NB4 (cell line): ENCODE results near the gene SLC25A36.
A peak's percentile ranks its signal among the peaks of the same experiment; 100 is the strongest.
"Not testable (repeated sequence)": the region's sequence is repeated elsewhere in the genome, so short reads cannot be mapped to it uniquely, and the experiment has no call there.

Experiments used
- DNase-seq: peaks from one replicate; pipeline ENCODE4 v3.0.0; 2010; ENCODE audit warnings: low read depth
- H3K4me3 ChIP-seq: one replicate; pipeline ENCODE4 v1.5.1; 2011; ENCODE audit warnings: mild to moderate bottlenecking, low read depth, low read length, moderate library complexity
- CTCF ChIP-seq: IDR thresholded peaks from one replicate; pipeline ENCODE4 v1.5.1; 2012; ENCODE audit warnings: low read depth, low read length
- MAX ChIP-seq: IDR thresholded peaks from 2 replicates; pipeline ENCODE4 v1.6.1; 2011; ENCODE audit warnings: low read depth, low read length
- MYC ChIP-seq: IDR thresholded peaks from 2 replicates; pipeline ENCODE4 v1.6.1; 2011; ENCODE audit warnings: low read depth, low read length
- POLR2A ChIP-seq: IDR thresholded peaks from 2 replicates; pipeline ENCODE4 v1.6.1; 2011; ENCODE audit warnings: mild to moderate bottlenecking; ENCODE audit not compliant: insufficient read length; ENCODE audit errors: extremely low read depth

The SLC25A36 gene

GRCh38 chr3:140955645-140956044, 14.0 kb downstream of the SLC25A36 start:
- TF ChIP-seq POLR2A: no peak
- no peak for TF ChIP-seq CTCF
- no peak for TF ChIP-seq MYC
- TF ChIP-seq MAX: no peak
- H3K4me3 ChIP-seq: no peak overlapping the region
- no peak for DNase-seq

GRCh38 chr3:140956058-140956835, 14.6 kb downstream of the SLC25A36 start:
- TF ChIP-seq MAX (no peak), POLR2A (no peak), MYC (no peak), CTCF (no peak)
- no peak for DNase-seq
- H3K4me3 ChIP-seq: no peak overlapping the region

GRCh38 chr3:140972833-140973232, 31.2 kb downstream of the SLC25A36 start:
- no peak overlapping the region for H3K4me3 ChIP-seq
- DNase-seq: peak; percentile 13
- TF ChIP-seq POLR2A (no peak), MAX (no peak), CTCF (no peak), MYC (no peak)

GRCh38 chr3:140974900-140975299, 33.3 kb downstream of the SLC25A36 start:
- H3K4me3 ChIP-seq: no peak overlapping the region
- no peak for DNase-seq
- TF ChIP-seq POLR2A (no peak), CTCF (no peak), MYC (no peak), MAX (no peak)

- DNase-seq: no peak
- TF ChIP-seq MYC: no peak
- no peak for TF ChIP-seq POLR2A
- no peak for TF ChIP-seq CTCF
- no peak for TF ChIP-seq MAX
- no peak overlapping the region for H3K4me3 ChIP-seq
These were observed 39.0 kb downstream of the SLC25A36 start for GRCh38 chr3:140980663-140981062.

- H3K4me3 ChIP-seq, DNase-seq: not testable (repeated sequence)
These were observed 46.2 kb downstream of the SLC25A36 start for GRCh38 chr3:140987792-140988191.
